Measurements from ENCODE around the gene NAPSA. TPM values are rescaled to one million over a fixed set of nuclear protein-coding genes. Genes with fewer than 3 reads are reported as not detected.
"Not testable (repeated sequence)": the region's sequence is repeated elsewhere in the genome, so short reads cannot be mapped to it uniquely, and the experiment has no call there.

Gene NAPSA
- total and polyA plus RNA-seq, 8 donors: 21.2 to 3,296 (median 39.3) TPM

DNA sequence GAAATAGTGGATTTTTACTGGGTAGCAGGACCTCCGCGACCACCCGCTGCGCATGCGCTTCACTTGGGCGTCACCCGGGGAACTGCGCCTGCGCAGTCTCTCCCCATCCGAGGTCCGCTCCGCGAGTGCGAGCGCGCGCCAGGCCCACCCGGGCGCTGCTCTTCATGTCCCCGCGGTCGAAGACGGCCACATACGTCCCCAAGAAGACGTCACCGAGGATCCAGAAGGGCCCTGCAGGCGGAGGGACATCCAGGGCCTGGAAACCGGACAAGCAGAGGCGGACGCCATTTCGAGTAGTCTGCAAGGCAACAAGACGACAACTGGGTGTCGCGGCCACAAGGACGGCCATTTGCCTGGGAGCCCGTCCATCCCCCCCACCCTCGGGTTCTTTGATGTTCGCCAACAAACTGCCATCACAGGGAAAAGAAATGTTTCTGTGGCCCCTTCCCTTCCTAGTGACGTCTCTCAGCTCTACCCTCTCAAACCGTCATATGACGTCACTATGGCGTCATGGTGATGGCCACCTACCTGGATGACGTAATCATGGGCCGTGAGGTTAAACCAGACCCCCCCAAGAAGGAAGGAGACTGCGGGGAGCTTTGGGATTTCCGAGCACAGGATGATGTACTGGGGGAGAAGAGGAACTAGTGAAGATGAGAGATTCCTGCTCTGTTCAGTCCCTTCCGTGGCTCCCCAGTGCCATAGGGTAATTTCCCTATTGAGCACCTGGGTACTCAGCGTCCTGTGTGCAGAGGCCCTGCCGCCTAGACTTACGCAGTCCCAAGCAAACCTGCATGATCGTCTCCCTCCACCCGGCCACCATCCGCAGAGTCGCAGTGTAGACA, 6.7 kb downstream of the NAPSA start:
- Histone ChIP-seq H3K4me3 (peak overlapping the region; percentile 33 to 57), H3K9me3 (no peaks in the 10 kb centered on the region), H3K4me1 (peaks cover 0 to 24% of the 10 kb centered on the region in 2 donors), H3K27me3 (peaks cover 0 to 6% of the 10 kb centered on the region in 2 donors), H3K36me3 (peaks cover 0 to 16% of the 10 kb centered on the region in 2 donors), H3K27ac (peak overlapping the region; percentile 85 to 88)
- intact Hi-C loops (cut with DNase I): no loop called here
- TF ChIP-seq, protein P1, sequence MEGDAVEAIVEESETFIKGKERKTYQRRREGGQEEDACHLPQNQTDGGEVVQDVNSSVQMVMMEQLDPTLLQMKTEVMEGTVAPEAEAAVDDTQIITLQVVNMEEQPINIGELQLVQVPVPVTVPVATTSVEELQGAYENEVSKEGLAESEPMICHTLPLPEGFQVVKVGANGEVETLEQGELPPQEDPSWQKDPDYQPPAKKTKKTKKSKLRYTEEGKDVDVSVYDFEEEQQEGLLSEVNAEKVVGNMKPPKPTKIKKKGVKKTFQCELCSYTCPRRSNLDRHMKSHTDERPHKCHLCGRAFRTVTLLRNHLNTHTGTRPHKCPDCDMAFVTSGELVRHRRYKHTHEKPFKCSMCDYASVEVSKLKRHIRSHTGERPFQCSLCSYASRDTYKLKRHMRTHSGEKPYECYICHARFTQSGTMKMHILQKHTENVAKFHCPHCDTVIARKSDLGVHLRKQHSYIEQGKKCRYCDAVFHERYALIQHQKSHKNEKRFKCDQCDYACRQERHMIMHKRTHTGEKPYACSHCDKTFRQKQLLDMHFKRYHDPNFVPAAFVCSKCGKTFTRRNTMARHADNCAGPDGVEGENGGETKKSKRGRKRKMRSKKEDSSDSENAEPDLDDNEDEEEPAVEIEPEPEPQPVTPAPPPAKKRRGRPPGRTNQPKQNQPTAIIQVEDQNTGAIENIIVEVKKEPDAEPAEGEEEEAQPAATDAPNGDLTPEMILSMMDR (IDR thresholded peaks at IDR 0.05): no peak
- no peak for ATAC-seq
- peak; percentile 59 to 91 (median 76) for DNase-seq

DNA sequence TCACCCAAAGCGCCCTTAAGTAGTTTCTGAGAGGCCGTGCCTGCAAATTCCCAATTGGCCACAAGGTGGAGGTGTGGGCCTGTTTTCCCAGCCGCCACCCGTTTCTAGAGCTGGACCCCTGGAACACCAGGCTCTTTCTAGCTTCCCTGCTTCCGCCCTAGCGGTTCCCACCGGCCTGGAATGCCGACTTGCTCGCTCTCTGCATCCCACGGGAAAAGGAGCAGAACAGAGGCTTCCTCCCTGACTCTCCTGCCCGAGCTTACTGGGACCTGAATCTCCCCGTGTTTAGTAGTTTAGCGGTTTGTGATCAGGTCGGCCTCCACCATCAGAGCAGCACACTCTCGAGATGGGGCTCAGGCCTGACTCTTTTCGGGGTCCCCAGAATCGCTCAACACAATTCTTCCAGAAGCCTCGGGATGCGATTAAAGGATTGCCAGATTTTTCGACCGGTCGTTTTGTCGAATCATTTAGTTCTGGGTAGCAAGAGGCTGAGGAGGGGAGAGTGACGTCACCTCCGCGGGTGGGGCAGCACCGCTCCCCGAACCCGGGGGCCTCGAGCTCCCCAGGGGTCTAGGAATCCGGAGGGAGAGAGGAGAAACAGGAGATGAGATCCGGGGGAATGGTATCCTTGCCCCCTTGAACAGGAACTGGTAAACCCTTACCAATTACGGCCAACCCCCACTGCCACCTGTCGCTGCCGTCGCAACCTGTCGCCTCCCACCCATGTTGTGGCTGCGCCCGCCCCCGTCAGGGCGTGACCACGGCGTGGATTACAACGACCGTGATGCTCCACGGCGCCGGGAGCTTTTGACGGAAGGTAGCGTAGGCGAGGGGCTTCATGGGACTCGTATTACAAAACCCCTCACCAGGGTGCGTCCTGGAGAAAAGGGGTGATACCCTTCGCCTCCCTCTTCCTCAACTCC, 8.0 kb downstream of the NAPSA start:
- H3K27me3 ChIP-seq: peaks cover 0 to 6% of the 10 kb centered on the region in 2 donors
- H3K4me3 ChIP-seq: peak overlapping the region; percentile 33 to 57
- H3K9me3 ChIP-seq: no peaks in the 10 kb centered on the region
- DNase-seq (peak; percentile 49 to 90 (median 75)), ATAC-seq (peak; percentile 71)
- H3K27ac ChIP-seq: peak overlapping the region; percentile 85 to 88
- TF ChIP-seq, protein P1 (IDR thresholded peaks at IDR 0.05): peak; percentile 65 to 86
- peaks cover 0 to 24% of the 10 kb centered on the region in 2 donors for H3K4me1 ChIP-seq
- peaks cover 0 to 16% of the 10 kb centered on the region in 2 donors for H3K36me3 ChIP-seq
- intact Hi-C loops (cut with DNase I): no loop called here

DNA sequence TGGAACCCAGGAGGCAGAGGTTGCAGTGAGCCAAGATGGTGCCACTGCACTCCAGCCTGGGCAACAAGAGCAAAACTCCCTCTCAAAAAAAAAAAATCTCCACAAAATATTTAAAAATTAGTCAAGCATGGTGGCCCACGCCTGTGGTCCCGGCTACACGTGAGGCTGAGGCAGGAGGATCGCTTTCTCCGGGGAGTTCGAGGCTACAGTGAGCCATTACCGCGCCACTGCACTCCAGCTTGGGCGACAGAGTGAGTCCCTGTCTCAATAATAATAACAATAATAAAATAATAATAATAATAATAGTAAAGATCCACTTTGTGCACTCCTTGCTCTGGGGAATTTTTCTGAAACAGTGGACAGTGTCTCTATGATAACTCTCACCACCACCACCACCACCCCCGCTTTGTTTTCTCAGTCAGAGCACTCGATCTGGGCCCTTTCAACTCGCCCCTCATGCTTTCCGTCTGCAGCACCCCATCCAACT, 8.7 kb downstream of the NAPSA start:
- ATAC-seq (no peak), DNase-seq (peak in 1 of 4 donors; percentile 27)
- Histone ChIP-seq H3K36me3 (peaks cover 0 to 16% of the 10 kb centered on the region in 2 donors), H3K4me3 (peak overlapping the region in 1 of 2 donors; percentile 57), H3K27me3 (peaks cover 0 to 6% of the 10 kb centered on the region in 2 donors), H3K9me3 (no peaks in the 10 kb centered on the region), H3K27ac (peak overlapping the region in 1 of 2 donors; percentile 88), H3K4me1 (peaks cover 0 to 24% of the 10 kb centered on the region in 2 donors)
- TF ChIP-seq, protein P1 (IDR thresholded peaks at IDR 0.05): no peak
- intact Hi-C loops (cut with DNase I): no loop called here

DNA sequence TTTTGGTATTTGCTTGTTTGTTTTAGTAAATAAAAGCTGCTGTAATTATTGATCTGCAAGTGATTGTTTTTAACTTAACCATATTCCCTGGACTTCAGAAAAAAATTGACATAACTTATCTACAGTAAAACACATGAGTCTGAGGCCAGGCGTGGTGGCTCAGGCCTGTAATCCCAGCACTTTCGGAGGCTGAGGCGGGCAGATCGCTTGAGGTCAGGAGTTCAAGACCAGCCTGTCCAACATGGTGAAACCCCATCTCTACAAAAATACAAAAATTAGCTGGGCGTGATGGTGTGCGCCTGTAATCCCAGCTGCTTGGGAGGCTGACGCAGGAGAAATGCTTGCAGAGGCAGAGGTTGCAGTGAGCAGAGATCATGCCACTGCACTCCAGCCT, 12.0 kb downstream of the NAPSA start:
- H3K27ac ChIP-seq; H3K4me3 ChIP-seq; H3K36me3 ChIP-seq; intact Hi-C loops (cut with DNase I); H3K9me3 ChIP-seq; ATAC-seq; DNase-seq; H3K27me3 ChIP-seq: not testable (repeated sequence)
- peaks cover 0 to 14% of the 10 kb centered on the region in 2 donors for H3K4me1 ChIP-seq

DNA sequence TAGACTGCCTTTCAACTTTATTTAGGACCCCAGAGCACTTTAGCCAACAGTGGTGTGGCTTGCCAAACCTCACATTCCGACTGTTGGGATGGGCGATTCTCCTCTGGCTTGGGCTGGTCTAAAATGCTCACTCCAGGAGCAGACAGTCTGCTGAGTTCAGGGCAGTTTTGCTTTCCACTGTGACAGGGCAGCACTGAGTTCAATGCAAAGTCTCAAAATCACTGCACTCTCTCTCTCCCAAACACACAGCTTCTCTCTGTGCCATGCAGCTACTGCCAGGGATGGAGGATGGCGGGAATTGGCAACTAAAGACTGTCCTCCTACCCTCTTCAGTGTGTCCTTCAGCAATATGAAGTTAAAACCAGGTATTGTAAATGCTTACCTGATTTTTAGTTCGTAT, 13.2 kb downstream of the NAPSA start:
- H3K36me3 ChIP-seq: no peaks in the 10 kb centered on the region
- no peaks in the 10 kb centered on the region for H3K9me3 ChIP-seq
- TF ChIP-seq, protein P1 (IDR thresholded peaks at IDR 0.05): no peak
- no peak for DNase-seq
- intact Hi-C loops (cut with DNase I): no loop called here
- H3K4me3 ChIP-seq: no peak overlapping the region
- no peak for ATAC-seq
- peaks cover 0 to 2% of the 10 kb centered on the region in 2 donors for H3K4me1 ChIP-seq
- H3K27ac ChIP-seq: no peak overlapping the region
- no peaks in the 10 kb centered on the region for H3K27me3 ChIP-seq

Measured in left lung (tissue), 10 donors.